Thyroid gland (tissue), 4 donors: ENCODE data around the gene NOS1AP.

Experiments
- POLR2A ChIP-seq, 2 donors: fragments of 450-650 bp; IDR thresholded peaks; one replicate each; pipeline ENCODE4 v1.6.1; 2017; ENCODE audit warnings: antibody characterized with exemption in 2 of 2, mild to moderate bottlenecking in 2 of 2, moderate library complexity in 1 of 2
- TF ChIP-seq, protein P1 (sequence below), 6 experiments: fragments of 200-600 bp in 3 of 6; fragments of 450-650 bp in 3 of 6; sonication (generic) in 3 of 6; IDR thresholded peaks; one replicate each; pipeline ENCODE4 v1.5.1; 2016 to 2019; ENCODE audit warnings: antibody characterized with exemption in 6 of 6, mild to moderate bottlenecking in 2 of 6, inconsistent platforms in 1 of 6, moderate library complexity in 1 of 6

DNA sequence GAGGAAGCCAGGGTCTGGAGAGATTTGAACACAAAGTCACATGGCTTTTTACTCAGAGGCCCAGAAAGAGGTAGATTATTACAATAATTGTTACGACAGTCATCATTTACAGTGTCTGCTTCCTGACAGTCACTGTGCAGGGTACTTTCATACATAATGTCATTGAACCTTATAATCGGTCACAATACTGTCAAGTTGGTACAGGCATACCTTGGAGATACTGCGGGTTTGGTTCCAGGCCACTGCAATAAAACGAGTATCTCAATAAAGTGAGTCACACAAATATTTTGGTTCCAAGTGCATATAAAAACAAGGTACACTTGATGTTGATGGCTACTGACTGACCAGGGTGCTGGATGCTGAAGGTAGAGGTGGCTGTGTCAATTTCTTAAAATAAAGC lies 112.6 kb downstream of the NOS1AP start:
- TF ChIP-seq, protein P1, sequence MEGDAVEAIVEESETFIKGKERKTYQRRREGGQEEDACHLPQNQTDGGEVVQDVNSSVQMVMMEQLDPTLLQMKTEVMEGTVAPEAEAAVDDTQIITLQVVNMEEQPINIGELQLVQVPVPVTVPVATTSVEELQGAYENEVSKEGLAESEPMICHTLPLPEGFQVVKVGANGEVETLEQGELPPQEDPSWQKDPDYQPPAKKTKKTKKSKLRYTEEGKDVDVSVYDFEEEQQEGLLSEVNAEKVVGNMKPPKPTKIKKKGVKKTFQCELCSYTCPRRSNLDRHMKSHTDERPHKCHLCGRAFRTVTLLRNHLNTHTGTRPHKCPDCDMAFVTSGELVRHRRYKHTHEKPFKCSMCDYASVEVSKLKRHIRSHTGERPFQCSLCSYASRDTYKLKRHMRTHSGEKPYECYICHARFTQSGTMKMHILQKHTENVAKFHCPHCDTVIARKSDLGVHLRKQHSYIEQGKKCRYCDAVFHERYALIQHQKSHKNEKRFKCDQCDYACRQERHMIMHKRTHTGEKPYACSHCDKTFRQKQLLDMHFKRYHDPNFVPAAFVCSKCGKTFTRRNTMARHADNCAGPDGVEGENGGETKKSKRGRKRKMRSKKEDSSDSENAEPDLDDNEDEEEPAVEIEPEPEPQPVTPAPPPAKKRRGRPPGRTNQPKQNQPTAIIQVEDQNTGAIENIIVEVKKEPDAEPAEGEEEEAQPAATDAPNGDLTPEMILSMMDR (IDR thresholded peaks at IDR 0.05), result no peak
- TF ChIP-seq POLR2A (IDR thresholded peaks at IDR 0.05), result no peak
